DMS53 treated with DMSO at 0.1 percent for 48 hours (cell line): Measurements from ENCODE around the gene SPG11.
"Not testable (repeated sequence)": the region's sequence is repeated elsewhere in the genome, so short reads cannot be mapped to it uniquely, and the experiment has no call there.

ENCODE experiments used
- DNase-seq: peaks from one replicate; lab custom pipeline; 2025; ENCODE audit not compliant: unreplicated experiment; lab: John Stamatoyannopoulos, UW

Gene SPG11

DNA sequence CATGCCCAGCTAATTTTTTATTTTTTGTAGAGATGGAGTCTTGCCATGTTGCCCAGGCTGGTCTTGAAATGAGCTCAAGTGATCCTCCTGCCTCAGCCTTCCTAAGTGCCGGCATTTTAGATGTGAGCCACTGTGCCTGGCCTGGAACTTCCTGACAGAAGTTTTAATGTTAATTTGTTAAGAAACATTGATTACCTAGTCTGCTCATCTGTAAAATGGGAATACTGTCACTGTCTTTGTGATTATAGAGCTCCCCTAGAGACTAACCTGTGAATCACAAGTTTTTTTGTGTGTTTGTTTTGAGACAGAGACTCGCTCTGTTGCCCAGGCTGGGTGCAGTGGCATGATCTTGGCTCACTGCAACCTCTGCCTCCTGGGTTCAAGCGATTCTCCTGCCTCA, 130.8 kb downstream of the SPG11 start:
- no peak for DNase-seq

DNA sequence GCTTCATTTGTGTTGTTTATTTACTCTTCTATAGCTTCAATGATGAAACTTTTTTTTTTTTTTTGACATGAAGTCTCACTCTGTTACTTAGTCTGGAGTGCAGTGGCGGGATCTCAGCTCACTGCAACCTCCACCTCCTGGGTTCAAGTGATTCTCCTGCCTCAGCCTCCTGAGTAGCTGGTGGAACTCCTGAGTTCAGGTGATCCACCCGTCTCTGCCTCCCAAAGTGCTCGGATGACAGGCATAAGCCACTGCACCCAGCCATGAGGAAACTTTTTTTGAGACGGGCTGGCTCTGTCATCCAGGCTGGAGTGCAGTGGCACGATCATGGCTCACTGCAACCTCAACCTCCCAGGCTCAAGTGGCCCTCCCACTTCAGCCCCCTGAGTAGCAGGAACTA, 131.2 kb downstream of the SPG11 start:
- DNase-seq = not testable (repeated sequence)

DNA sequence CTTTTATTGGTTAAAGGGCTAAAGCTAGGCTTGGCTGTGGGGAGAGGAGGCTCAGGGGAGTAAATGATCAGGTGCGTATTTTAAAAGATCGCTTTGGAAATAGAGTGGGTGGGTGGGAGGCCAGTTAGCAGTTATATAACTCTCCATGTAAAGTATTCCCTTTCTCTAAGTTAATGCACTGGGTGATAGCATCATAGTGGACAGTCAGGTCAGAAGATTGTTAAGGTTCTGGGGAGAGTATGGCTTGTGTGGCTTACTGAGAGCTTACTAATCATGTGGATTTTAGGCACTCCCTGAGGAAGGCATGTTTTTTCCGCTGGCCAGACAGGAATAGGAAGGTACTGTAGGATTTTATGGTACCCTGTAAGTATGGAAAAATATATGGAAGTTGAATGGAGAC, 132.8 kb downstream of the SPG11 start:
- DNase-seq = no peak

DNA sequence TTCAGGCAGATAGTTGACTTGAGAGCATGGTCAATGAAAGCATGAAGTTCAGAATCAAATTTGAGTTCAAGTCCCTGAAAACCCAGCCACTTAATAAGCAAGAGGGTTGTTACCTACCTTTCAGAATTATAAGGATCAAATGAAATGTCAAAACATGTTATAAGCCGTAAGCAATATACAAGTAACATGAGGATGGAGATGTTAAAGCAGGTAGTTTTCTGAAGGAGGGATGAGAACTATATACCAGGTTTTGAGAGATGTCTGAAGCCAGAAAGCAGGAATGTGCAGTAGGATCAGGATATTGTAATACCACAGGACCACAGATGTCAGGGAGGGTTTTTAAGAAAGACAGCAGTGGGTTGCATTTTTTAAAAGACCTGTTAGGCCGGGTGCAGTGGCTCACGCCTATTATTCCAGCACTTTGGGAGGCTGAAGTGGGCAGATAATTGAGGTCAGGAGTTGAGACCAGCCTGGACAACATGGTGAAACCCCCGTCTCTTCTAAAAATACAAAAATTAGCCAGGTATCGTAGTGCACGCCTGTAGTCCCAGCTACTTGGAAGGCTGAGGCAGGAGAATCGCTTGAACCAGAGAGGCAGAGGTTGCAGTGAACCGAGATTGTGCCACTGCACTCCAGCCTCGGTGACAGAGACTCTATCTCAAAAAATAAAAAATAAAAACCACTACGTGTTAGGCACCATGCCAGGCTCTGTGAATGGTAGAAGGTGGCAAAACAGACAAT, 133.4 kb downstream of the SPG11 start:
- no peak for DNase-seq

DNA sequence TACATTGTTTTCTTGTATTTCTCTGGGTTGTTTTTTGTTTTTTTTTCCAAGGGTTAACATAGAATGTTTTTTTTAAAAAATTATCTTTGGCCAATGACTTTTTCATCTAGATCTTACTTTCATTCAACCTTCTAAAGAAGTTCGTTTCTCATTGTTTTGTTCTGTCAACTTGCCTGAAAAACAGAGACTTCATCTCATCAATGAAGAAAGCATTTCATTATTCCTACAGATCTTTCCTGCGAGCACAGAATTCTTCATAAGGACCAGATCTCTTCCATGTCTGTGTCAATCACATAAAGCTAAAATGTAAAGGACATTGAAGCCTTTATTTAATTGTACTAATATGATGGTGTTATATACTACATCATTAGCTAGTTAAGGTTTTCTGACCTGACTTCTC, 136.2 kb downstream of the SPG11 start:
- no peak for DNase-seq

DNA sequence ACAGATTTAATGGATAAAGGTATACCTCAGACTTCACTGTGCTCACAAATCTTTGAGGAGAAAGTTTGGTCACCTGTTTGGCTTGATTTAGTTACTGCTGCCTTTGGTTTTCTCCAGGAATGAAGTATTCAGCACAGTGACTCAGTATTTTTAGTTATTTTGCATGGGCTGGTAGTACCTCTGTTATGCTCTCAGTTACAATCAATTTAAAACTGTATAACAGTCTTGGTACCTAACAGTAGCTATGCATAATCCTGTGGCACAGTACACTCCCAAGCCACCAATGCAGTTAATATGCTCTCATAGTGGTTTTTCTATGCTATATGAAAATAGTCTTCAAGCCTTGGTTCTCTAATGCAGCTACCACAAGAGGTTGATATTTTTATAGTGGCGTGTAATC, 138.4 kb downstream of the SPG11 start:
- DNase-seq = no peak

DNA sequence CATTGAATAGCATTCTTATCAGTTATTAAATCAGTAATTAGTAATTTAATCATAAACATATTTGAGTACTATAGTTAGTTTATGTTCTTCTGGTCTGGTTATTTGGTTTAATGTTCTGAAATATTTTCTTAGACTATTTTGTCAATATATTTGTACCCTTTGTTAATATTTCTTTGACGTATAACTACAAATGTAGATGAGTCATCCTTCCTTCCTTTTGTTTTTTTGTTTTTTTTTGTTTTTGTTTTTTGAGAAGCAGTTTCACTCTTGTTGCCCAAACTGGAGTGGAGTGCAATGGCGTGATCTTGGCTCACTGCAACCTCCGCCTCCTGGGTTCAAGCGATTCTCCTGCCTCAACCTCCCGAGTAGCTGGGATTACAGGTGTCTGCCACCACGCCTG, 143.9 kb downstream of the SPG11 start:
- DNase-seq = no peak

DNA sequence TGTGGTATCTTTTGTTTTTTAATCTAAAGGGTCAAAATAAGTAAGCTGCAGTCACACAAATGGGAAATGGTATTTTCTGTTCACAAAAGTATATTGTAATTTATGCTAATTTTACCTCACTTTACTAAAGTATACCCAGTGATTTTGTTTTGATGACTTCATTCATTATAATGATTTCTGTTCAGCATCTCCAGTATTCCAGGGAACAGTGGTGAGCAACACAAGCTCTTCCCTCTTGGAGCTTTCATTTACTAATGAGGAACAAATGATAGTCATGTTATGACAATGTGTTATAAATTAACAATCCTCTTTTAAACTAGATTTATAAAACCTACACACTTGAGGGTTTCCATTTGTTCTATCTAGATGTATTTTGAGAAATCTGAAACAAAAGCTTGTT, 147.0 kb downstream of the SPG11 start:
- DNase-seq = no peak
